ENCODE measurements around the gene C19orf12.

C19orf12 gene

DNA sequence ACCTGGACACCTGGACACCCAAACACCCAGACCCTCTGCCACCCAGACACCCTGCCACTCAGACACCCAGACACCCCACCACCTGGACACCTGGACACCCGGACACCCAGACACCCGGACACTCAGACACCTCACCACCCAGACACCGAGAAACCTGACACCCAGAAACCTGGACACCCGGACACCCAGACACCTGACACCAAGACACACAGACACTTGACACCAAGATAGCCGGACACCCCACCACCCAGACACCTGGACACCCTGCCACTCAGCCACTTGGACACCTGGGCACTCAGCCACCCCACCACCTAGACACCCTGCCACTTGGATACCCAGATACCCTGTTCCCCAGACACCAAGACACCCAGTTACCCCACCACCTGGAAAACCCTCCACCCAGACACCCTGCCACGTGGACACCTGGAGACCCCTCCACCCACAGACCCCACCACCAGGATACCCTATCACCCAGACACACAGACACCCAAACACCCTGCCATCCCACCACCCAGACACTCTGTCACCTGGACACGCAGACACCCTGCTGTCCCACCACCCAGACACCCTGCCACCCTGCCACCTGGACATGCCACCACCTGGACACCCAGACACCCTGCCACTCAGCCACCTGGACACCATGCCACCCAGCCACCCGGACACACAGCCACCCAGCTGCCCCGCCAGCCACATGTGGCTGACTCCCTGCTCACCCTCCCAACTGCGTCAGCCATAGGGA lies 17.4 kb downstream of the C19orf12 start:
- no peak for DNase-seq (ENCODE audit: low read depth in 2 of 2)

DNA sequence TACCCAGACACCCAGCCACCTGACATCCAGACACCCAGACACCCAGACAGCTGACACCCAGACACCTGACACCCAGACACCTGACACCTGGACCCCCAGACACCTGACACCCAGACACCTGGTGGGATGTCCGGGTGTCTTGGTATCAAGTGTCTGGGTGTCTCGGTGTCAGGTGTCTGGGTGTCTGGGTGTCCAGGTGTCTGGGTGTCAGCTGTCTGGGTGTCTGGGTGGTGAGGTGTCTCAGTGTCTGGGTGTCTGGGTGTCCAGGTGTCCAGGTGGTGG lies 18.6 kb downstream of the C19orf12 start:
- no peak for DNase-seq (ENCODE audit: low read depth in 2 of 2)

GRCh38 chr19:29695765-29696564 lies 19.1 kb downstream of the C19orf12 start:
- DNase-seq (ENCODE audit: low read depth in 2 of 2), result no peak

DNA sequence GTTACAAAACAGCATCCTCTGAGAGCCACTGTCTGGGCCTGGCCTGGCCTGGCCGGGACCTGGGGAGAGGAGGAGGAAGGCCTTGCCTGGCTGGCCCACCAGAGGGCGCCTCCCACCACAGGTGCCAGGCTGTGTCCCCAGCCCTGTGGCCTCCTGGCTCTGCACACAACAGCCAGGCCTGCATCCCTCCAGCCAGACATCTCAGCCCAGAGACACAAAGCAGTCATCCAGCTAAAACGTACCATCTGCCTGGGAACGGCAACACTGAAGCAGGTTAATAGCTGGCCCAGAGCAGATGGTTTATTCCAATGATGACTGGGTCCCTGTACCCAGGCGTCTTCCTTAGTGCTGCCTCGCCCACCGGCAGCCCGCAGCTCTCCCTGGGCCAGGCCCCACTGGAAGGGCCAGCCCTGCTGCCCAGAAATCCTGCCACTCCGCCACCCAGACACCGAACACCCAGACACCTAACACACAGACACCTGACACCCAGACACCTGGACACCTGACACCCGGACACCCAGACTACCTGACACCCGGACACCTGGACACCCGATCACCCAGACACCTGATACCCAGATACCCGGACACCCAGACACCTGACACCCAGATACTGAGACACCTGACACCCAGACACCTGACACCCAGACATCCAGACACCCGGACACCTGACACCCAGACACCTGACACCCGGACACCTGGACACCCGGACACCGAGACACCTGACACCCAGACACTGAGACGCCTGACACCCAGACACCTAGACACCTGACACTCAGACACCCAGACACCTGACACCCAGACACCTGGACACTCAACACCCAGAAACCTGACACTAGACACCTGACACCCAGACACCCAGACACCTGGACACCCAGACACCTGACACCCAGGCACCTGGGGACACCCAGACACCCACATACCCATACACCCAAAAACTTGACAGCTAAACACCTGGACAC lies 20.1 kb downstream of the C19orf12 start:
- DNase-seq (ENCODE audit: low read depth in 2 of 2), result peak; percentile 55 to 61

GRCh38 chr19:29694161-29694560 lies 20.9 kb downstream of the C19orf12 start:
- DNase-seq (ENCODE audit: low read depth in 2 of 2), result no peak

GRCh38 chr19:29690842-29691241 lies 24.2 kb downstream of the C19orf12 start:
- peak in 1 of 2 donors; percentile 41 for DNase-seq (ENCODE audit: low read depth in 2 of 2)

- no peak for DNase-seq (ENCODE audit: low read depth in 2 of 2)
Observed at GRCh38 chr19:29687897-29688728, 26.9 kb downstream of the C19orf12 start.

DNA sequence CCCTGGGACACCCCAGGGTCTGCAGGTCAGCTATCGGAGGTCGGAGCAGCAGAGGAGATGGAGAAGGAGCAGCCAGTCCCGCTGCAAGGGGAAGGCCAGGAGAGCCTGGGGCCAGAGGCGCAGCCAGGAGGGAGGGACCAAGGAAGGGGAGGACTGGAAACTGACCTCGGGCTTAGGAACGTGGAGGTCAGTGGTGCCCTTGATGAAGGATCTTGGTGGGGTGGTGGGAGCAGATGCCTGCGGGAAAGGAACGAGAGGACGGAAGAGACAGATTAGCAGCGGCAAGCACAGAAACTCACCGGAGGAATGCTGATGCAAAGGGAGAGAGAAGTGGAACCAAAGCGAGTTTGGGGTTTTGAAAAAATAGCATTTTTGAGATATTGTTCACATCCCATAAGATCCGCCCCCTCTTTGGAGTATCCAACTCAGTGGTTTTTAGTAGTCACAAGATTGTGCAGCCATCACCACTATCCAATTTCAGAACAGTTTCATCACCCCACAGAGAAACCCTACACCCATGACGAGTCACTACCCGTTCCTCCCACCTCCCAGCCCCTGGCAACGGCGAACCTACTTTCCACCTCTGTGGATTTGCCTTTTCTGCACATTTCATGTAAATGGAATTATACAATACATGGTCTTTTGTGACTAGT lies 27.7 kb downstream of the C19orf12 start:
- DNase-seq (ENCODE audit: low read depth in 2 of 2), result no peak

- no peak for DNase-seq (ENCODE audit: low read depth in 2 of 2)
Observed at GRCh38 chr19:29686285-29686805, 28.7 kb downstream of the C19orf12 start.

GRCh38 chr19:29685326-29685725 lies 29.7 kb downstream of the C19orf12 start:
- DNase-seq (ENCODE audit: low read depth in 2 of 2), result no peak

- DNase-seq (ENCODE audit: low read depth in 2 of 2), result no peak
Observed at GRCh38 chr19:29683009-29683408, 32.1 kb downstream of the C19orf12 start.

GRCh38 chr19:29682236-29682895 lies 32.7 kb downstream of the C19orf12 start:
- no peak for DNase-seq (ENCODE audit: low read depth in 2 of 2)

GRCh38 chr19:29681422-29682235 lies 33.4 kb downstream of the C19orf12 start:
- DNase-seq (ENCODE audit: low read depth in 2 of 2), result no peak

DNA sequence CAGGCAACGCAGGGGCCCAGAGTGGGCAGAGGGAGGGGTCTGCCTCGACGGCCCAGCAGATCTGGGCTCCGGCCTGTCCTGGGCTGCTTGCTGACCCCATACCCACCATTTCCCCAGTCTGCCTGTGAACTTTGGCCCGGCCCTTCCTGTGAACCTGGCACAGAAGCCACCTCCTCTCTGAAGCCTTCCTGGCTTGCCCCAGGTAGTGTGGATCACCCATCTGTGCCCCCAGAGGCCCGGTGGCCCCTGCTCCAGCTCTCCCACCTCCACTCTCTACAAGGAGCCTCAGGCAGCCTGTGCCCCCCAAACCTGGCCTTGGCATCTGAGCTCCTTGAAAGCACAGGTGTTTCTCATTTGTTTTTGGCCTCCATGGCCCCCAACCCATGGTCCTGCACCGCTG lies 34.1 kb downstream of the C19orf12 start:
- DNase-seq (ENCODE audit: low read depth in 2 of 2), result no peak

DNA sequence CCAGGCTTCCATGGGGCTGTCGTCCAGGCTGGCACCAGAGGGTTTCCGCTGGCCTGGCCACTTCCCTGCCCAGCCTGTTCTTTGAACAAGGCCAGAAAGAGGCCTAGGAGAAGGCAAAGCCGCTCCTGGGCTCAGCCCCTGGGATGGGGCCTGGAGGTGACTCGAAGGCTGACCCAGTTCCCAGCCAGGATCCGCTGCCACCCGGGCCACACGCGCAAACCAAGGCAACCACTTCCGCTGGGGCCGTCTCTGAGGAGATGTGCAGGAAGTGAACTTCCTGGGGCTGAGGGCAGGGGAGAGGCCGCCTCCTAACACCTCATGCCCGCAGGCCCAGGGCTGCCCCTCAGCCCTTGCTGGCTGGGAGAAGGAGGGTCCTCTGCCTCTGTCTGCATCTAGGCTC lies 34.6 kb downstream of the C19orf12 start:
- DNase-seq (ENCODE audit: low read depth in 2 of 2), result peak; percentile 63 to 65

GRCh38 chr19:29679598-29680210 lies 35.4 kb downstream of the C19orf12 start:
- DNase-seq (ENCODE audit: low read depth in 2 of 2), result no peak

DNA sequence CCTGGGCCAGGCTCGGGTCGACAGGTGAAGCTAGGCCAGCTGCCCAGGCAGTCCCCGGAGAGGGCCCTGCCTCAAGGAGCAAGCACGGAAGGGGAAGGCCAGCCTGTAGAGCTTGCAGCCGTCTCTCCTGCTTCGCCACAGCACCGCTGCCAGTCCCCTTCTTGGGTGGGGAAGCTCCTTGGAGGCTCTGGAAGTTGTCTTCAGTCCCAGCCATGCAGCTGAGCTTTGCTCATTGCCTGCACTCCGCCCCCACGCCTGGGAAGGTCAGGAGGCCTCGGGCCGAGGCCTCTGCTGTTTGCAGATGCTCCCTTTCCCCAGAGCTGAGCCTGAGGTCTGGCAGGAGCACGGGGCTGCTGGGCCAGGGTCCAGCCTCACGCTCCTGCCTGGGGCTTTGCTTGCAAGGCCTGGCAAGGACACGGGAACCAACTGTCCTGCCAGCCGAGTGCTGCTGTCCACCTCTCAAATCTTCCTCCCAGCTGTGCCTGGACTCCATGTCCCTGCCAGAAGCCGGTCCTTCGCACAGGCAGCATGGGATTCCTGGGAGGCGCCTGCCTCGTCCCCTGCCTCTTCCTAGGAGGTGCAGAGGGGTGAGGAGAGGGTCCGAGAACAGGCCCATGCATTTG lies 36.5 kb downstream of the C19orf12 start:
- no peak for DNase-seq (ENCODE audit: low read depth in 2 of 2)

Data from stimulated activated CD8-positive, alpha-beta memory T cell treated with anti-CD3 and anti-CD28 coated beads, Interleukin-15, amount 100 ng/mL, for 4 hours (primary cell).